Measurements from ENCODE around the gene DYNLT4. TPM values are rescaled to one million over a fixed set of nuclear protein-coding genes. Genes with fewer than 3 reads are reported as not detected.
A peak's percentile ranks its signal among the peaks of the same experiment; 100 is the strongest.

The DYNLT4 gene
- total and polyA plus RNA-seq, 2 of the 13 experiments (the other 11 are each of a cell fraction or from before 2014, with no cell fraction given) = 0.77 TPM; not detected in 1

- TF ChIP-seq ZNF235 (CRISPR knock-in tag; IDR thresholded peaks at IDR 0.05; ENCODE audit: borderline replicate concordance) (0 out of 2 replicates have a peak, but pooled peaks have one; percentile 71), FUBP1 (CRISPR knock-in tag; IDR thresholded peaks at IDR 0.05; ENCODE audit: borderline replicate concordance) (no peak), ZBTB39 (CRISPR knock-in tag; IDR thresholded peaks at IDR 0.05) (no peak; the same call in 1 of the 2 replicates), ZNF607 (CRISPR knock-in tag; IDR thresholded peaks at IDR 0.05; ENCODE audit: borderline replicate concordance) (no peak), KLF9 (CRISPR knock-in tag; IDR thresholded peaks at IDR 0.05; ENCODE audit: low read depth) (no peak), FIP1L1 (IDR thresholded peaks at IDR 0.05; ENCODE audit: borderline replicate concordance, insufficient read depth, low read depth, low read length) (no peak), ZNF337 (CRISPR knock-in tag; IDR thresholded peaks at IDR 0.05; ENCODE audit: borderline replicate concordance, low read depth) (no peak), EZH2 (conservative IDR thresholded peaks at IDR 0.05; ENCODE audit: low read depth, low read length) (no peak), HNF1A (IDR thresholded peaks at IDR 0.05; ENCODE audit: low read depth) (no peak), HNF1A (CRISPR knock-in tag; IDR thresholded peaks at IDR 0.05; ENCODE audit: borderline replicate concordance) (no peak; the same call in 1 of the 2 replicates), FOXC1 (CRISPR knock-in tag; IDR thresholded peaks at IDR 0.05; ENCODE audit: borderline replicate concordance) (no peak), CREM (IDR thresholded peaks at IDR 0.05) (no peak), CREM (CRISPR knock-in tag; IDR thresholded peaks at IDR 0.05) (no peak), ZNF619 (CRISPR knock-in tag; IDR thresholded peaks at IDR 0.05) (peak; percentile 74; the same call in 1 of the 2 replicates), NPAS2 (CRISPR knock-in tag; IDR thresholded peaks at IDR 0.05; ENCODE audit: borderline replicate concordance) (no peak), MZF1 (CRISPR knock-in tag; IDR thresholded peaks at IDR 0.05; ENCODE audit: borderline replicate concordance) (no peak), NCOA1 (CRISPR knock-in tag; IDR thresholded peaks at IDR 0.05) (no peak), THAP8 (CRISPR knock-in tag; IDR thresholded peaks at IDR 0.05; ENCODE audit: borderline replicate concordance) (no peak), ZNF740 (CRISPR knock-in tag; IDR thresholded peaks at IDR 0.05) (no peak)
Observed at GRCh38 chr1:44786138-44786840, 20.9 kb downstream of the DYNLT4 start (continued).
